SK-N-SH (cell line): ENCODE data around the gene PRKCA. TPM values are rescaled to one million over a fixed set of nuclear protein-coding genes. Genes with fewer than 3 reads are reported as not detected.
A peak's percentile ranks its signal among the peaks of the same experiment; 100 is the strongest.

Experiments
- CTCF ChIA-PET: fragments of 300-600, 350-600 bp; formaldehyde crosslinking; extraction: SDS; loops from one replicate; lab custom pipeline; 2021; lab: Yijun Ruan, JAX
- POLR2A ChIA-PET: fragments of 350-600 bp; sonication (Branson Sonifier 250); formaldehyde crosslinking; extraction: SDS; loops from one replicate; lab custom pipeline; 2020; ENCODE audit warnings: antibody characterized with exemption, inconsistent platforms; lab: Yijun Ruan, JAX
- DNase-seq: peaks from one replicate; pipeline ENCODE4 v3.0.0; 2012
- H2AFZ ChIP-seq: fragments of 200-600 bp; sonication (generic); 2 replicates; pipeline ENCODE4 v1.8.1; 2016; ENCODE audit warnings: antibody characterized with exemption, mild to moderate bottlenecking, low read depth
- H3F3A ChIP-seq: fragments of 200-600 bp; sonication (generic); replicated peaks from 2 replicates; pipeline ENCODE3; 2016; ENCODE audit warnings: antibody characterized with exemption, mild to moderate bottlenecking; ENCODE audit not compliant: insufficient read depth
- H3K27ac ChIP-seq, 2 experiments: fragments of 200-500 bp in 1 of 2; fragments of 200-600 bp in 1 of 2; sonication (Bioruptor generic) in 1 of 2; sonication (generic), shearing (Covaris generic) in 1 of 2; 2 replicates each; pipeline versions ENCODE4 v1.5.1 to v1.6.1; 2014 to 2016; ENCODE audit warnings: low read depth in 2 of 2, inconsistent platforms in 1 of 2, low read length in 1 of 2, mild to moderate bottlenecking in 1 of 2, mixed read lengths in 1 of 2
- H3K27me3 ChIP-seq: fragments of 200-600 bp; sonication (generic), shearing (Covaris generic); 2 replicates; pipeline ENCODE4 v1.6.1; 2016; ENCODE audit warnings: mixed run types; ENCODE audit not compliant: insufficient read depth
- H3K36me3 ChIP-seq, 2 experiments: fragments of 200-500 bp in 1 of 2; fragments of 200-600 bp in 1 of 2; sonication (Bioruptor generic) in 1 of 2; sonication (generic) in 1 of 2; replicated peaks in 1 of 2; 2 replicates each; pipeline versions ENCODE3 to v1.5.1; 2014 to 2016; ENCODE audit warnings: low read length in 1 of 2, mild to moderate bottlenecking in 1 of 2; ENCODE audit not compliant: insufficient read depth in 2 of 2, control insufficient read depth in 1 of 2
- H3K4me1 ChIP-seq, 2 experiments: fragments of 200-500 bp in 1 of 2; fragments of 200-600 bp in 1 of 2; sonication (Bioruptor generic) in 1 of 2; sonication (generic), shearing (Covaris generic) in 1 of 2; 2 replicates each; pipeline versions ENCODE4 v1.5.1 to v1.6.1; 2014 to 2016; ENCODE audit warnings: low read depth in 1 of 2, low read length in 1 of 2, mixed run types in 1 of 2; ENCODE audit not compliant: insufficient read depth in 2 of 2, control insufficient read depth in 1 of 2
- H3K4me2 ChIP-seq: fragments of 200-600 bp; sonication (generic), shearing (Covaris generic); 2 replicates; pipeline ENCODE4 v1.6.1; 2017; ENCODE audit warnings: mixed run types
- H3K4me3 ChIP-seq, 2 experiments: fragments of 200-500 bp in 1 of 2; fragments of 200-600 bp in 1 of 2; sonication (Bioruptor generic) in 1 of 2; sonication (generic), shearing (Covaris generic) in 1 of 2; 2 replicates each; pipeline versions ENCODE4 v1.5.1 to v1.8.1; 2014 to 2016; ENCODE audit warnings: low read depth in 2 of 2, inconsistent platforms in 1 of 2, low read length in 1 of 2, mild to moderate bottlenecking in 1 of 2, mixed read lengths in 1 of 2, moderate library complexity in 1 of 2
- H3K79me2 ChIP-seq: fragments of 200-600 bp; sonication (generic); 2 replicates; pipeline ENCODE4 v1.8.1; 2017; ENCODE audit warnings: mild to moderate bottlenecking; ENCODE audit not compliant: insufficient read depth
- H3K9ac ChIP-seq: fragments of 200-600 bp; sonication (generic); 2 replicates; pipeline ENCODE4 v1.6.1; 2017; ENCODE audit warnings: mixed run types
- H3K9me2 ChIP-seq: fragments of 200-600 bp; sonication (generic); 2 replicates; pipeline ENCODE4 v1.6.1; 2017; ENCODE audit warnings: mixed run types
- H3K9me3 ChIP-seq: fragments of 200-600 bp; sonication (generic); 2 replicates; pipeline ENCODE4 v1.6.1; 2017; ENCODE audit warnings: mixed run types, mild to moderate bottlenecking, moderate library complexity
- H4K20me1 ChIP-seq: fragments of 200-600 bp; sonication (generic); 2 replicates; pipeline ENCODE4 v1.6.1; 2017; ENCODE audit warnings: mild to moderate bottlenecking, mixed run types; ENCODE audit not compliant: insufficient read depth
- CHD2 ChIP-seq: fragments of 150-350 bp; IDR thresholded peaks from 2 replicates; pipeline ENCODE4 v1.6.1; 2018; ENCODE audit warnings: low read length; ENCODE audit not compliant: partially characterized antibody
- ELF1 ChIP-seq: IDR thresholded peaks from 2 replicates; pipeline ENCODE4 v1.4.0; 2012
- EP300 ChIP-seq, 2 experiments: IDR thresholded peaks; 2 replicates each; pipeline versions ENCODE4 v1.4.0 to v1.6.1; 2012; ENCODE audit warnings: borderline replicate concordance in 1 of 2, low read depth in 1 of 2, low read length in 1 of 2
- EZH2phosphoT487 ChIP-seq: fragments of 200-600 bp; sonication (generic); IDR thresholded peaks from 2 replicates; pipeline ENCODE4 v1.6.1; 2017; ENCODE audit warnings: low read depth, mixed run types, mild to moderate bottlenecking, antibody characterized with exemption, moderate library complexity, borderline replicate concordance
- FOSL2 ChIP-seq: IDR thresholded peaks from 2 replicates; pipeline ENCODE4 v1.4.0; 2012; ENCODE audit warnings: low read depth, mild to moderate bottlenecking, moderate library complexity, borderline replicate concordance
- FOXJ3 ChIP-seq: sonication (generic); formaldehyde crosslinking; IDR thresholded peaks from 2 replicates; pipeline ENCODE4 v1.5.1; 2020; ENCODE audit warnings: mild to moderate bottlenecking, missing genetic modification reagents
- GABPA ChIP-seq: IDR thresholded peaks from 2 replicates; pipeline ENCODE4 v1.4.0; 2012; ENCODE audit warnings: low read depth, mild to moderate bottlenecking
- IRF3 ChIP-seq: fragments of 150-350 bp; IDR thresholded peaks from 2 replicates; pipeline ENCODE4 v1.6.1; 2016; ENCODE audit warnings: mild to moderate bottlenecking, low read depth, low read length
- JUND ChIP-seq: IDR thresholded peaks from 2 replicates; pipeline ENCODE4 v1.4.0; 2012
- MEF2A ChIP-seq: IDR thresholded peaks from 2 replicates; pipeline ENCODE4 v1.4.0; 2012; ENCODE audit warnings: low read depth, borderline replicate concordance
- NFIC ChIP-seq: IDR thresholded peaks from 2 replicates; pipeline ENCODE4 v1.4.0; 2012; ENCODE audit warnings: borderline replicate concordance
- POLR2AphosphoS5 ChIP-seq: IDR thresholded peaks from 2 replicates; pipeline ENCODE4 v1.6.1; 2012; ENCODE audit warnings: low read depth, low read length
- RAD21 ChIP-seq: IDR thresholded peaks from 2 replicates; pipeline ENCODE4 v1.6.1; 2012; ENCODE audit warnings: mild to moderate bottlenecking, low read length
- REST ChIP-seq: IDR thresholded peaks from 2 replicates; pipeline ENCODE4 v1.6.1; 2012; ENCODE audit warnings: mild to moderate bottlenecking, low read depth, low read length, moderate library complexity
- RFX5 ChIP-seq: IDR thresholded peaks from 2 replicates; pipeline ENCODE4 v1.6.1; 2012; ENCODE audit warnings: mild to moderate bottlenecking, improper control_type of control experiment, low read length
- SIN3A ChIP-seq: IDR thresholded peaks from 2 replicates; pipeline ENCODE4 v1.6.1; 2012; ENCODE audit warnings: low read depth, mild to moderate bottlenecking, low read length, moderate library complexity, borderline replicate concordance
- TCF12 ChIP-seq: IDR thresholded peaks from 2 replicates; pipeline ENCODE4 v1.4.0; 2012
- WGBS: methylation state at CpG from one replicate; pipeline ENCODE4 v1.1.6; 2017; ENCODE audit warnings: low lambda C conversion rate; 5-methylcytosine and 5-hydroxymethylcytosine counted together
- polyA plus RNA-seq, 3 experiments: library from polyadenylated mRNA; depleted of rRNA; stranded (reverse); fragments of >200 nt; gene quantifications; 2 replicates each; pipeline ENCODE4 v1.2.3, GENCODE V29; 2012
- TF ChIP-seq, protein P1 (sequence below): IDR thresholded peaks from 2 replicates; pipeline ENCODE4 v1.4.0; 2012; ENCODE audit warnings: low read depth, borderline replicate concordance

PRKCA gene
- polyA plus RNA-seq, 1 of the 3 experiments (the other 2 are of a cell fraction): 108 TPM

- H3K27me3 ChIP-seq: no peaks in the 10 kb centered on the region
- 90% methylated on average over 7 of the region's 7 CpGs for WGBS
- TF ChIP-seq RFX5: no peak
- no peak for TF ChIP-seq GABPA
- TF ChIP-seq CHD2: no peak
- TF ChIP-seq POLR2AphosphoS5: no peak
- no peak for TF ChIP-seq REST
- no peak for TF ChIP-seq FOXJ3 (CRISPR knock-in tag)
- TF ChIP-seq, all 33 proteins: peak for 0
- Histone ChIP-seq H3K4me3 (no peak overlapping the region), H3K9me2 (no peaks in the 10 kb centered on the region), H3K4me2 (0 out of 2 replicates have a peak overlapping the region, but pooled peaks have one; percentile 66), H3K9me3 (no peaks in the 10 kb centered on the region), H2AFZ (no peak overlapping the region), H3F3A (peaks cover 65% of the 10 kb centered on the region), H3K4me1 (peaks cover 16 to 63% of the 10 kb centered on the region in 2 experiments), H3K36me3 (peaks cover 4 to 10% of the 10 kb centered on the region in 2 experiments), H4K20me1 (no peaks in the 10 kb centered on the region), H3K79me2 (peaks cover 91% of the 10 kb centered on the region), H3K27ac (peak overlapping the region; percentile 24 to 93; a peak in 3 of 4 replicates), H3K9ac (no peak overlapping the region)
- POLR2A ChIA-PET: no interaction called here
- no peak for DNase-seq
- CTCF ChIA-PET: interaction anchor here (1.0 to 1.8 kb wide), 4 partner anchors 14 to 211 kb away, joined by 3 to 4 read pairs (median 3); no protein-coding TSS in a partner anchor
These were observed 159.1 kb downstream of the PRKCA start for GRCh38 chr17:66461343-66461995.

GRCh38 chr17:66462010-66462409, 159.6 kb downstream of the PRKCA start:
- H3K9me3 ChIP-seq: no peaks in the 10 kb centered on the region
- no peaks in the 10 kb centered on the region for H4K20me1 ChIP-seq
- DNase-seq: no peak
- no peak overlapping the region for H3K9ac ChIP-seq
- no peaks in the 10 kb centered on the region for H3K9me2 ChIP-seq
- peaks cover 4 to 8% of the 10 kb centered on the region in 2 experiments for H3K36me3 ChIP-seq
- H3K4me2 ChIP-seq: no peak overlapping the region
- H3K4me1 ChIP-seq: peaks cover 18 to 66% of the 10 kb centered on the region in 2 experiments
- no peak overlapping the region for H3K4me3 ChIP-seq
- H3K27ac ChIP-seq: peak overlapping the region in 1 of 2 experiments; percentile 93; a peak in 3 of 4 replicates
- H3F3A ChIP-seq: peaks cover 70% of the 10 kb centered on the region
- 94% methylated on average over 4 of the region's 4 CpGs for WGBS
- POLR2A ChIA-PET: no interaction called here
- no peaks in the 10 kb centered on the region for H3K27me3 ChIP-seq
- CTCF ChIA-PET: interaction anchor here (0.8 to 1.8 kb wide), 5 partner anchors 13 to 211 kb away, joined by 3 to 5 read pairs (median 3); no protein-coding TSS in a partner anchor
- no peak overlapping the region for H2AFZ ChIP-seq
- peaks cover 87% of the 10 kb centered on the region for H3K79me2 ChIP-seq
- no peak for TF ChIP-seq GABPA
- TF ChIP-seq ELF1: no peak
- no peak for TF ChIP-seq JUND
- no peak for TF ChIP-seq IRF3
- TF ChIP-seq MEF2A: no peak
- TF ChIP-seq, protein P1, sequence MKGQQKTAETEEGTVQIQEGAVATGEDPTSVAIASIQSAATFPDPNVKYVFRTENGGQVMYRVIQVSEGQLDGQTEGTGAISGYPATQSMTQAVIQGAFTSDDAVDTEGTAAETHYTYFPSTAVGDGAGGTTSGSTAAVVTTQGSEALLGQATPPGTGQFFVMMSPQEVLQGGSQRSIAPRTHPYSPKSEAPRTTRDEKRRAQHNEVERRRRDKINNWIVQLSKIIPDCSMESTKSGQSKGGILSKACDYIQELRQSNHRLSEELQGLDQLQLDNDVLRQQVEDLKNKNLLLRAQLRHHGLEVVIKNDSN: no peak
- TF ChIP-seq EP300 (IDR thresholded peaks at IDR 0.05; ENCODE audit: borderline replicate concordance in 1 of 2, low read depth in 1 of 2, low read length in 1 of 2): no peak
- TF ChIP-seq REST: no peak
- TF ChIP-seq NFIC: no peak
- no peak for TF ChIP-seq EZH2phosphoT487
- TF ChIP-seq TCF12: no peak
- no peak for TF ChIP-seq FOSL2
- TF ChIP-seq SIN3A: no peak
- TF ChIP-seq RAD21: no peak
